Stomach (tissue), 4 donors: ENCODE measurements around the gene VEPH1.

Source experiments
- POLR2A ChIP-seq, 4 donors: fragments of 450-650 bp; IDR thresholded peaks; one replicate each; pipeline ENCODE4 v1.6.1; 2016; ENCODE audit warnings: antibody characterized with exemption in 4 of 4, control low read depth in 2 of 4, mild to moderate bottlenecking in 1 of 4, moderate library complexity in 1 of 4
- TF ChIP-seq, protein P1 (sequence below), 7 experiments: fragments of 450-650 bp in 4 of 7; fragments of 200-600 bp in 3 of 7; sonication (generic) in 3 of 7; IDR thresholded peaks; one replicate each; pipeline ENCODE4 v1.5.1; 2016 to 2019; ENCODE audit warnings: antibody characterized with exemption in 7 of 7, control low read depth in 2 of 7, mild to moderate bottlenecking in 1 of 7

DNA sequence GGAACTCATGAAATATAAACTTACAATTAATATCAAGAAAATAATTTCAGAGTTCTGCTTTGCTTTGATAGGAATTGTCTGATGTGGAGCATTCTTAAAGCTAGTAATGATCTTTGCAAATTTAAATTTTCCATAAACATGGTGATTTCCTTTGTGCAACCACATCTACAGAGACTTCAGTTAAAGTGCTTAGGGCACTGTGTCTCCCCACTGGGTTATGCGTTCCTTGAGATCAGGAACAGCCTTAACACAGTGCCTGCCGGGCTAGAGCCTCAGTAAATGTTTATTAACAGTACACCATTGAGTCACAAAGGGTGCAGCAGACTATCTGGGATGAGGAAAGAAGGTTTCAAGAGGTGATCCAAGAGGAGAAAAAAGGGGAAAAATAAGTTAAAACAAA is 235.2 kb downstream of the VEPH1 start:
- no peak for TF ChIP-seq POLR2A (IDR thresholded peaks at IDR 0.05)
- TF ChIP-seq, protein P1, sequence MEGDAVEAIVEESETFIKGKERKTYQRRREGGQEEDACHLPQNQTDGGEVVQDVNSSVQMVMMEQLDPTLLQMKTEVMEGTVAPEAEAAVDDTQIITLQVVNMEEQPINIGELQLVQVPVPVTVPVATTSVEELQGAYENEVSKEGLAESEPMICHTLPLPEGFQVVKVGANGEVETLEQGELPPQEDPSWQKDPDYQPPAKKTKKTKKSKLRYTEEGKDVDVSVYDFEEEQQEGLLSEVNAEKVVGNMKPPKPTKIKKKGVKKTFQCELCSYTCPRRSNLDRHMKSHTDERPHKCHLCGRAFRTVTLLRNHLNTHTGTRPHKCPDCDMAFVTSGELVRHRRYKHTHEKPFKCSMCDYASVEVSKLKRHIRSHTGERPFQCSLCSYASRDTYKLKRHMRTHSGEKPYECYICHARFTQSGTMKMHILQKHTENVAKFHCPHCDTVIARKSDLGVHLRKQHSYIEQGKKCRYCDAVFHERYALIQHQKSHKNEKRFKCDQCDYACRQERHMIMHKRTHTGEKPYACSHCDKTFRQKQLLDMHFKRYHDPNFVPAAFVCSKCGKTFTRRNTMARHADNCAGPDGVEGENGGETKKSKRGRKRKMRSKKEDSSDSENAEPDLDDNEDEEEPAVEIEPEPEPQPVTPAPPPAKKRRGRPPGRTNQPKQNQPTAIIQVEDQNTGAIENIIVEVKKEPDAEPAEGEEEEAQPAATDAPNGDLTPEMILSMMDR (IDR thresholded peaks at IDR 0.05), result no peak
